ENCODE data around the gene IFNK.

- TF ChIP-seq CTCF (IDR thresholded peaks at IDR 0.05): no peak
- TF ChIP-seq POLR2A (IDR thresholded peaks at IDR 0.05): no peak
Measured at GRCh38 chr9:27556470-27556869, 32.4 kb downstream of the IFNK start.

Measured in uterus (tissue), 2 donors.